Activated CD8-positive, alpha-beta memory T cell treated with anti-CD3 and anti-CD28 coated beads for 1 hour (primary cell): ENCODE data around the gene OR10H2.
"Not testable (repeated sequence)": the region's sequence is repeated elsewhere in the genome, so short reads cannot be mapped to it uniquely, and the experiment has no call there.

Experiments used
- DNase-seq, 2 donors: peaks; one replicate each; pipeline ENCODE4 v3.0.0-alpha.2; 2020; ENCODE audit warnings: low read depth in 1 of 2; ENCODE audit errors: extremely low read depth in 1 of 2

Gene OR10H2

DNA sequence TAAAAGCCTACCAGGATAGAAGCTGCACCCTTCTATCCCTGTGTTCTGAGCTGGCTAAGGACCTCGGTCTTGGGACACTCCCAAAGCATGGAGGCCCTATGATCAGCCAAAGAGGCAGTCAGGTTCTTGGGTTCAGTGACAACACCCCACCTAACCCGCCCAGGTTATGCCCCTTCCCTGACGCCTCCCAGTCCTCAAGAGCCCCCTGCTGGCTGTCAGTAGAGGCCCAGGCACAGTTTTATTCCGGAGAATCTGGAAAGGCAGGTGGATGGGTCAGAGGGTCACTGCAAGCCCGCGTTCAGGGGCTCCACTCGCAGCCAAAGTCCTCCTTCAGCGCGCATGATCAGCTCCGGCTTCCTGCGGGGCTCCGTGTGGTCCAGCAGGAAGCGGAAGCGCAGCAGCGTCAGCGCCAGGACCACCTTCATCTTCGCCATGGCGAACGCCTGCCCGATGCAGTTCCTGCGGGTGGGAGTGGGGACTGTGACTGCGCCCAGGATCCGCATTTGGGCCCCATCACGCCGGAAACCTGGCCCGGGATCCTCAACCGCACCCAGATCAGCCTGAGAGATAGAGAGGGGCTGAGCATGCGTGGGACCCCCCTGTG is 32.2 kb downstream of the OR10H2 start:
- DNase-seq = no peak

DNA sequence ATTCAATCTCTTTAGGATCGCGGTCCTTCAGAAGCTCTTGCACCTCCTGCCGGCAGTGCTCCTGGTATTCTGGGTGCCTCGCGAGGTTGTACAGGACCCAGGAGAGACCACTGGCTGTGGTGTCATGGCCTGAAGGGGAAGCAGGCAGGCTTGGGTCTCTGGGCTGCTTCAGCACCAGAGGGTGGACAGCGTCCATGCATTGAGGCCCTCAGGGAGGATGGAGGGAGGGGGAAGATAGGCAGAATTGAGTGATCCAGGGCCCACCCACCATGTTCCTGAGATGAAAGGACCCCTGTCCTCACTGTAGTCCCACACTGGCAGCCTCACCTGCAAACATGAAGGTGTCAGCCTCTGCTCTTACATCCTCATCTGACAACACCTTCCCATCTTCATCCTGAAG is 41.8 kb downstream of the OR10H2 start:
- DNase-seq = no peak

DNA sequence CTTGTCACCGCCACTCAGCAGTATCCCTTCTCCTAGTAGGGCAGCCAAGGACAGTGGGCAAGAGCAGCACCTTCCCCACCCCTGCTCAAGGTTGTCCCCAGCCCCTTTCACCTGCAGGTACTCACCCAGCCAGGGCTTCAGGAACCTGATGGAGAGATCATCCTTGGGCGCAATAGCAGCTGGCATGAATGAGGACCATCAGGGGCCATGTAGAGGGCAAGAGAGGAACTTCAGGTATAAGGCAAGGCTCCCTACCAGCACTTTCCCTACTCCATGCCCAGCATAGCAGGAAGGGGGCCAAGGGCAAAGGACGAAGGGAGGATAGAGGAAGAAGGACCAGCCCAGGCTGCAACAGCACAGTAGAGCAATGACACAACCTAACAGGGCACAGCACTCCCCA is 46.3 kb downstream of the OR10H2 start:
- not testable (repeated sequence) for DNase-seq

DNA sequence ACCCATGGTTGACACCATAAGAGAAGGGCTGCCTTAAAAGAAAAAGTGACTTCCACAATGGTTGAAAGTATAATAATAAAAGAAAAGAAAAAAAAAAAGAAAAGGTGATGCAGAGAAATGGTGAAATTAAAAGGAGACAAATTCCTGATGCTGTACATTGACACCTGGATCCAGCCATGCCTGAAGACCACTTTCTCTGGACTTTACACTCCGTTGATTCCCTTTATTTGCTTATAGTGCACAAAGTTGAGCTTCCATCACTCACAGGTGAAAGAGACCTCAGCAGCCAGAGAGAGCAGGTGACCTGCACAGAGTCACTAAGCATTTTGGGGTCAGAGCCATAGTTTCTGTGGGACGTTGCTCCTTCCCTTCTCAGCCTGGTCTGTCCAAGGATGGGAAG is 47.4 kb downstream of the OR10H2 start:
- no peak for DNase-seq

DNA sequence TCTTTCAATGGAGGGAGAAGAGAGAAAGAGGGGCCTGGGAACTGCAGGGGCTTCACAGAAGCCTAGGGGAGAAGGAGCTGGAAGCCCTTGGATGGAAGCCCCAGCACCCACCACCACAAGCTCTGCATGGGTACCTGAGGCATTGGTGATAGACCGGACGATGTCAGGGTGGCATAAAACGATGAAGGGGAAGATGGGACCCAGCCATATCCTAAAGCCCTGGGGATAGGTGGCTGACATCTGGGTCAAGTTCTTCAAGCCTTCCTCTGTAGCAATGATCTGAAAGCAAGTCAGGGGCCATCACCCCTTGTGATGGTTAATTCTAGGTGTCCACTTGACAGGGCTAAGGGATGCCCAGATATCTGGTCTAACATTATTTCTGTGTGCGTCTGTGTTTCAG is 48.4 kb downstream of the OR10H2 start:
- no peak for DNase-seq

DNA sequence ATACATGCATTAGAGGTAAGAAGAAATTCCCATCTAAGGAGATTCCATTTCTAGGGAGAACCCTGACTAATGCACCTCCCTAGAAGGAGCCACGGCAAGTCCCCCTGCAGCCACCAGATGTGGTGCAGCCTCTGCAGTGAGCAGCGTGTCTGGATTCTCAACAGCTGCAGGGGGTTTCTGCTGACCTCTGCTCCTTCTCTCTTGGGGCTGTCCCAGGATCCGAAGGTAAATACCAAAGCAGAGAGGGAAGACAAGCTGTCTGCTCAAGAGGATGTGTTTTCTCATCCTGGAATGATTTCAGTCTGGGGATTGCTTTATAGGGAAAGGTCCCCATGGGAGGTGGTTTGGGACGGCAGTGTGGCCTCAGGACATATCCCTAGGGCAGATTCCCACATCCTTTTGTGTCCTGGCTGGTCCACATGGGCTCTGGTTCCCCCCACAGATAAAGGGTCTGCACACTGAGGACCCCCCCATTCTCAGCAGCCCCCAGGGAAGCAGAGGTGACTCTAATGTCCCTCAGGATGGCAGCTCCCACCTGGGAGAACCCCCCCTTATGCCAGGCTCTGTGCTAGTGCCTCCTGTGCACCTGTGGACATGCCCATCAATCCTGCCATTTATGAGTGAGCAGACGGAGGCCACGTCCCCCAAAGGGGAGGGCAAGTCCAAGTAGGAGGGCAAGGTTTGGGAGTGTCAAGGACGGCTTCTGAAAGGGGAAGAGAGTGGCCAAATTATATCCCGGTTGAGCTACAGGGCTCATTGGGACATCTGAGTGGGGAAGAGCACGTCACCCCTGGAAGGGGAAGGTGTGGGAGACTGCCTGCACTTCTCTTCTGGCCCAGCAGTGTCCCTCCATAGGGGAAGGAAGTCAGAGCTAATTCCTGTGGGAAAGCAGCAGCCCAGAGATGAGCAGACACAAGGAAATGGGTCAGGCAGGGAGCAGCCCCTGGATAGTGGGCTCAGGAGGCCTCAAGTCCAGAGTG is 49.5 kb downstream of the OR10H2 start:
- DNase-seq = no peak
